ENCODE measurements around the gene TRPC4AP.

DNA sequence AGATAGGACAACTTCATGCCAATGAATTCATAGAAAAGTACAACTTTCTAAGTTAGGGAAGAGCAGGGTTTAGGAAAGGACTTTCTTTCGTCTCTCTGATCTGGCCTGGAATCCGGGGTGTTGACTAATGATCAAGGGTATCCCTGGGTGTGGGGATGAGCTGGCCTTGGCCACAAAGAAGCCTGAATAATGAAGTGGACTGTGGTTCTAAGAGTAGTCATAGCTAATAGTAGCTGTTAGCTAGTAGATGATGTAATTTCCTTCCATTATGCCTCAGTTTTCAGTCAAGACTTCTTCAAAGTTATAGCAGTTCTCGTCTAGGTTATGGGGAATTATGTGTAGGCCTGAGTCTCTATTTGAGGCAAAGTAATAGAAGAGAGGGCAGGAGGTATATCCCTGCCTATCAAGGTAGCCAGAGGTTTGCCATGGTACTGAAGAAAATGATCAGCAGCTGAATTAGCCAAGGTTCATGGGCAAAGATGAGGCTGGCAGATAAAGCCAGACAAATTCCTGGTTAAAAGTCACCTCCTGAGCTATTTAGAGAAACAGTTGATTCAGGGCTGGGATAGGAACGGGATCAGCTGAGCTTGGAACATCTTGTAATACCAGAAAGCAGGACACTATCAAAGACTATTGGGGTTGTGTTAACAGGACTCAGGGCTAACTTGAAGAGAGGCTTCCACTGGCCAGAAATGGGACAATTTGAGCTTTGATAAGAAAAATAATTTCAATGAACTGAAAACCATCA, 18.7 kb upstream of the TRPC4AP start:
- TF ChIP-seq, protein P1, sequence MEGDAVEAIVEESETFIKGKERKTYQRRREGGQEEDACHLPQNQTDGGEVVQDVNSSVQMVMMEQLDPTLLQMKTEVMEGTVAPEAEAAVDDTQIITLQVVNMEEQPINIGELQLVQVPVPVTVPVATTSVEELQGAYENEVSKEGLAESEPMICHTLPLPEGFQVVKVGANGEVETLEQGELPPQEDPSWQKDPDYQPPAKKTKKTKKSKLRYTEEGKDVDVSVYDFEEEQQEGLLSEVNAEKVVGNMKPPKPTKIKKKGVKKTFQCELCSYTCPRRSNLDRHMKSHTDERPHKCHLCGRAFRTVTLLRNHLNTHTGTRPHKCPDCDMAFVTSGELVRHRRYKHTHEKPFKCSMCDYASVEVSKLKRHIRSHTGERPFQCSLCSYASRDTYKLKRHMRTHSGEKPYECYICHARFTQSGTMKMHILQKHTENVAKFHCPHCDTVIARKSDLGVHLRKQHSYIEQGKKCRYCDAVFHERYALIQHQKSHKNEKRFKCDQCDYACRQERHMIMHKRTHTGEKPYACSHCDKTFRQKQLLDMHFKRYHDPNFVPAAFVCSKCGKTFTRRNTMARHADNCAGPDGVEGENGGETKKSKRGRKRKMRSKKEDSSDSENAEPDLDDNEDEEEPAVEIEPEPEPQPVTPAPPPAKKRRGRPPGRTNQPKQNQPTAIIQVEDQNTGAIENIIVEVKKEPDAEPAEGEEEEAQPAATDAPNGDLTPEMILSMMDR (conservative IDR thresholded peaks at IDR 0.05; ENCODE audit: low read length): no peak
- no peak for TF ChIP-seq EZH2phosphoT487 (IDR thresholded peaks at IDR 0.05; ENCODE audit: borderline replicate concordance, low read depth, low read length)

All from OCI-LY7 (cell line).